GM12878 (cell line): Measurements from ENCODE around the gene PPP1R14D. TPM values are rescaled to one million over a fixed set of nuclear protein-coding genes. Genes with fewer than 3 reads are reported as not detected.

ENCODE experiments used
- ATAC-seq: fragments of 200-7000 bp; cut with Tn5 transposase; 3 replicates; pipeline ENCODE4 v1.9.1; 2020; ENCODE audit warnings: mild to moderate bottlenecking, moderate library complexity
- BruUV-seq: library from RNA; stranded (reverse); fragments of 400-500 nt; replicated peaks from 2 replicates; lab custom pipeline; 2021; lab: Mats Ljungman, UMichigan
- CTCF ChIA-PET: fragments of 300-600 bp; sonication (Branson Sonifier 250); formaldehyde crosslinking; extraction: SDS; loops from one replicate; lab custom pipeline; 2021; ENCODE audit warnings: inconsistent platforms; lab: Yijun Ruan, JAX
- POLR2A ChIA-PET: fragments of 350-600 bp; formaldehyde crosslinking; extraction: SDS; loops from one replicate; lab custom pipeline; 2021; ENCODE audit warnings: inconsistent platforms; lab: Charles Lee
- RAD21 ChIA-PET: fragments of 300-600 bp; sonication (Branson Sonifier 250); formaldehyde crosslinking; loops from one replicate; lab custom pipeline; 2023; ENCODE audit warnings: antibody characterized with exemption; ENCODE audit not compliant: unreplicated experiment; lab: Charles Lee
- SMC1A ChIA-PET: fragments of 300-600 bp; sonication (Branson Sonifier 250); formaldehyde crosslinking; loops from one replicate; lab custom pipeline; 2023; ENCODE audit not compliant: unreplicated experiment, uncharacterized antibody; lab: Charles Lee
- DNase-seq: peaks from one replicate; pipeline ENCODE4 v3.0.0-alpha.2; 2011; ENCODE audit warnings: low read depth, low spot score
- FAIRE-seq: peaks from 3 replicates; lab custom pipeline; 2011; peaks lifted over from hg19 to GRCh38; lab: Jason Lieb, UNC
- H2AFZ ChIP-seq: 2 replicates; pipeline ENCODE4 v1.6.0; 2011; ENCODE audit warnings: low read depth, low read length, control low read depth; ENCODE audit not compliant: control insufficient read depth
- H3K27ac ChIP-seq: 2 replicates; pipeline ENCODE4 v1.5.1; 2011; ENCODE audit warnings: control low read depth; ENCODE audit not compliant: control insufficient read depth, insufficient read depth
- H3K27me3 ChIP-seq, 2 experiments: replicated peaks in 1 of 2; 2 replicates each; pipeline versions ENCODE4 v1.6.0 to v1.6.1; 2011; ENCODE audit warnings: low read length in 1 of 2; ENCODE audit not compliant: control insufficient read depth in 2 of 2, insufficient read depth in 2 of 2
- H3K36me3 ChIP-seq, 2 experiments: 2 replicates each; pipeline ENCODE4 v1.5.1; 2011; ENCODE audit warnings: low read length in 1 of 2; ENCODE audit not compliant: control insufficient read depth in 2 of 2, insufficient read depth in 2 of 2
- H3K4me1 ChIP-seq: 2 replicates; pipeline ENCODE4 v1.6.1; 2011; ENCODE audit warnings: mild to moderate bottlenecking, low read length, moderate library complexity, mixed read lengths; ENCODE audit not compliant: control insufficient read depth, insufficient read depth
- H3K4me2 ChIP-seq: 2 replicates; pipeline ENCODE4 v1.6.0; 2011; ENCODE audit warnings: control low read depth; ENCODE audit not compliant: control insufficient read depth, insufficient read depth
- H3K4me3 ChIP-seq: fragments of 200-600 bp; sonication (generic); 2 replicates; pipeline ENCODE4 v1.5.1; 2016
- H3K79me2 ChIP-seq: 2 replicates; pipeline ENCODE4 v1.6.0; 2011; ENCODE audit warnings: low read length; ENCODE audit not compliant: control insufficient read depth, insufficient read depth
- H3K9ac ChIP-seq: 2 replicates; pipeline ENCODE4 v1.8.0; 2011; ENCODE audit warnings: low read length, control low read depth, mixed read lengths; ENCODE audit not compliant: control insufficient read depth, insufficient read depth
- H3K9me3 ChIP-seq: replicated peaks from 3 replicates; pipeline ENCODE4 v1.5.1; 2011; ENCODE audit warnings: mild to moderate bottlenecking, low read length; ENCODE audit not compliant: control insufficient read depth, insufficient read depth
- H4K20me1 ChIP-seq: 2 replicates; pipeline ENCODE4 v1.6.0; 2011; ENCODE audit not compliant: control insufficient read depth, insufficient read depth
- ATF3 ChIP-seq: IDR thresholded peaks from 2 replicates; pipeline ENCODE4 v1.6.1; 2011; ENCODE audit warnings: low read depth, mild to moderate bottlenecking, low read length, moderate library complexity, borderline replicate concordance; ENCODE audit errors: extremely low read depth
- E2F4 ChIP-seq: IDR thresholded peaks from 2 replicates; pipeline ENCODE4 v1.6.1; 2012; ENCODE audit warnings: low read depth, low read length, improper control_type of control experiment
- EED ChIP-seq: sonication (generic); IDR thresholded peaks from 2 replicates; pipeline ENCODE4 v1.6.1; 2016; ENCODE audit warnings: antibody characterized with exemption, low read depth
- ETV6 ChIP-seq, 2 experiments: fragments of 450-650 bp in 1 of 2; IDR thresholded peaks in 1 of 2; conservative IDR thresholded peaks in 1 of 2; 2 replicates each; pipeline ENCODE4 v1.6.1; 2014; ENCODE audit warnings: antibody characterized with exemption in 1 of 2, borderline replicate concordance in 1 of 2, low read depth in 1 of 2, mild to moderate bottlenecking in 1 of 2, moderate library complexity in 1 of 2
- HCFC1 ChIP-seq: fragments of 150-350 bp; IDR thresholded peaks from 2 replicates; pipeline ENCODE4 v1.6.1; 2014; ENCODE audit warnings: low read length
- HDAC6 ChIP-seq: fragments of 200-600 bp; sonication (generic); IDR thresholded peaks from one replicate; pipeline ENCODE4 v1.8.0; 2017; ENCODE audit warnings: antibody characterized with exemption; ENCODE audit not compliant: unreplicated experiment
- IKZF2 ChIP-seq, 2 experiments: fragments of 450-650 bp; IDR thresholded peaks; 2 replicates each; pipeline ENCODE4 v1.6.1; 2017; ENCODE audit warnings: mild to moderate bottlenecking in 2 of 2, moderate library complexity in 2 of 2
- IRF4 ChIP-seq: IDR thresholded peaks from 2 replicates; pipeline ENCODE4 v1.6.1; 2011; ENCODE audit warnings: low read depth, low read length
- MEF2B ChIP-seq: fragments of 450-650 bp; IDR thresholded peaks from 2 replicates; pipeline ENCODE4 v1.6.1; 2018; ENCODE audit warnings: mild to moderate bottlenecking, moderate library complexity; ENCODE audit not compliant: partially characterized antibody, poor library complexity, severe bottlenecking
- MXI1 ChIP-seq: fragments of 150-350 bp; IDR thresholded peaks from 2 replicates; pipeline ENCODE4 v1.6.1; 2011; ENCODE audit warnings: low read depth, mild to moderate bottlenecking, inconsistent platforms, low read length, improper control_type of control experiment
- NRF1 ChIP-seq: conservative IDR thresholded peaks from 2 replicates; pipeline ENCODE4 v1.6.1; 2011; ENCODE audit warnings: mild to moderate bottlenecking, low read depth, low read length, improper control_type of control experiment
- PKNOX1 ChIP-seq: fragments of 450-650 bp; IDR thresholded peaks from 2 replicates; pipeline ENCODE4 v1.6.1; 2016; ENCODE audit warnings: mild to moderate bottlenecking
- POLR2AphosphoS5 ChIP-seq: IDR thresholded peaks from 2 replicates; pipeline ENCODE4 v1.6.1; 2011; ENCODE audit warnings: mild to moderate bottlenecking, low read length, inconsistent platforms
- POU2F2 ChIP-seq: IDR thresholded peaks from 3 replicates; pipeline ENCODE4 v1.6.1; 2011; ENCODE audit warnings: low read depth, mild to moderate bottlenecking, low read length, borderline replicate concordance
- RELA ChIP-seq: fragments of 450-650 bp; IDR thresholded peaks from 2 replicates; pipeline ENCODE4 v1.8.0; 2014; ENCODE audit warnings: borderline replicate concordance; ENCODE audit not compliant: partially characterized antibody
- ZNF622 ChIP-seq: fragments of 450-650 bp; IDR thresholded peaks from 2 replicates; pipeline ENCODE4 v1.6.1; 2017; ENCODE audit warnings: mild to moderate bottlenecking, inconsistent platforms
- WGBS: methylation state at CpG from one replicate; pipeline ENCODE4 v1.1.6; 2016; ENCODE audit warnings: low lambda C conversion rate; ENCODE audit not compliant: insufficient replicate concordance, insufficient coverage; ENCODE audit errors: missing lambda C conversion rate; 5-methylcytosine and 5-hydroxymethylcytosine counted together
- in situ Hi-C: fragments of 300-500 bp; cut with MboI; formaldehyde crosslinking; loops from 9 replicates; pipeline ENCODE4 v1.14.3; 2018; ENCODE audit warnings: mixed read lengths
- intact Hi-C: fragments of 100-400 bp; cut with micrococcal nuclease; formaldehyde crosslinking; loops from one replicate; pipeline ENCODE4 v1.14.2; 2022; ENCODE audit not compliant: unreplicated experiment
- polyA plus RNA-seq, 11 experiments: library from polyadenylated mRNA; depleted of rRNA in 4 of 11; unstranded in 6 of 11; stranded (reverse) in 5 of 11; fragments of >200 nt; fragmentation: Nextera tagmentation in 4 of 11; fragmentation: Illumina TruSeq in 1 of 11; extraction: Ambion mirVana in 4 of 11; extraction: Trizol in 1 of 11; gene quantifications; 1 replicate in 1 of 11; 2 replicates in 10 of 11; pipeline versions ENCODE4 v1.2.1 to v1.2.3, GENCODE V29; 2011 to 2016; ENCODE audit warnings: inconsistent platforms in 2 of 11, missing spikeins in 2 of 11, low read depth in 1 of 11
- total RNA-seq, 4 experiments: library from RNA; depleted of rRNA in 3 of 4; stranded (reverse); fragments of >200 nt in 3 of 4; fragmentation: Illumina TruSeq in 1 of 4; extraction: Trizol in 1 of 4; gene quantifications; 2 replicates each; pipeline versions ENCODE4 v1.2.1 to v1.2.3, GENCODE V29; 2013 to 2021
- TF ChIP-seq, protein P1 (sequence below): fragments of 450-650 bp; formaldehyde crosslinking; IDR thresholded peaks from 2 replicates; pipeline ENCODE4 v1.4.0; 2020; ENCODE audit warnings: mild to moderate bottlenecking, moderate library complexity

Gene PPP1R14D
- total and polyA plus RNA-seq, 10 of the 15 experiments (the other 5 are each of a cell fraction or from before 2014, with no cell fraction given) = 0.10 TPM; not detected in 9

- peak overlapping the region; percentile 79 for H3K4me3 ChIP-seq
- no peaks in the 10 kb centered on the region for H3K27me3 ChIP-seq
- in situ Hi-C loops = no loop called here
- ChIA-PET POLR2A (interaction anchor here (0.6 to 2.3 kb wide), 6 partner anchors 36 to 115 kb away, joined by 3 to 10 read pairs (median 4); partner anchors contain the start of gene RAD51), SMC1A (interaction anchor here (1.2 to 2.2 kb wide), 4 partner anchors 35 to 83 kb away, joined by 6 to 7 read pairs (median 6); partner anchors contain the start of gene SPINT1), CTCF (interaction anchor here (1.4 to 3.7 kb wide), 3 partner anchors 50 to 85 kb away, joined by 5 to 19 read pairs (median 8); partner anchors contain the start of gene VPS18), RAD21 (interaction anchor here (0.9 to 3.3 kb wide), 5 partner anchors 23 to 83 kb away, joined by 3 to 19 read pairs (median 7); partner anchors contain the start of gene SPINT1)
- peak overlapping the region; percentile 69 for H3K9ac ChIP-seq
- H3K4me1 ChIP-seq = peaks cover 15% of the 10 kb centered on the region; the same call in 1 of the 2 replicates
- H3K36me3 ChIP-seq = peaks cover 0 to 3% of the 10 kb centered on the region in 2 experiments; a peak in 2 of 4 replicates
- peak overlapping the region; percentile 94 for H3K4me2 ChIP-seq
- DNase-seq (no peak), FAIRE-seq (no peak), ATAC-seq (peak; percentile 14)
- H2AFZ ChIP-seq = no peak overlapping the region
- peaks cover 22% of the 10 kb centered on the region for H3K79me2 ChIP-seq
- 63% methylated on average over 8 of the region's 8 CpGs for WGBS
- H3K9me3 ChIP-seq = no peaks in the 10 kb centered on the region
- H3K27ac ChIP-seq = peak overlapping the region; percentile 5; the same call in 1 of the 2 replicates
- no peaks in the 10 kb centered on the region for H4K20me1 ChIP-seq
- intact Hi-C loops = loop anchor here (5.0 kb wide), 1 partner anchor 38 kb away; no protein-coding TSS in a partner anchor
- no TSS peak for BruUV-seq
- TF ChIP-seq ATF3 (no peak), IKZF2 (IDR thresholded peaks at IDR 0.05) (peak in 1 of 2 experiments; percentile 36; a peak in 1 of 4 replicates), HCFC1 (0 out of 2 replicates have a peak, but pooled peaks have one; percentile 3), HDAC6 (no peak), POLR2AphosphoS5 (no peak), IRF4 (no peak), POU2F2 (no peak), EED (0 out of 2 replicates have a peak, but pooled peaks have one; percentile 36), ZNF622 (no peak), RELA (peak; percentile 25), ETV6 (conservative IDR thresholded peaks at IDR 0.05 in 1 of 2, IDR thresholded peaks at IDR 0.05 in 1 of 2; ENCODE audit: borderline replicate concordance in 1 of 2, low read depth in 1 of 2) (no peak), PKNOX1 (no peak), MXI1 (no peak), E2F4 (no peak), NRF1 (no peak), MEF2B (no peak)
- TF ChIP-seq, protein P1, sequence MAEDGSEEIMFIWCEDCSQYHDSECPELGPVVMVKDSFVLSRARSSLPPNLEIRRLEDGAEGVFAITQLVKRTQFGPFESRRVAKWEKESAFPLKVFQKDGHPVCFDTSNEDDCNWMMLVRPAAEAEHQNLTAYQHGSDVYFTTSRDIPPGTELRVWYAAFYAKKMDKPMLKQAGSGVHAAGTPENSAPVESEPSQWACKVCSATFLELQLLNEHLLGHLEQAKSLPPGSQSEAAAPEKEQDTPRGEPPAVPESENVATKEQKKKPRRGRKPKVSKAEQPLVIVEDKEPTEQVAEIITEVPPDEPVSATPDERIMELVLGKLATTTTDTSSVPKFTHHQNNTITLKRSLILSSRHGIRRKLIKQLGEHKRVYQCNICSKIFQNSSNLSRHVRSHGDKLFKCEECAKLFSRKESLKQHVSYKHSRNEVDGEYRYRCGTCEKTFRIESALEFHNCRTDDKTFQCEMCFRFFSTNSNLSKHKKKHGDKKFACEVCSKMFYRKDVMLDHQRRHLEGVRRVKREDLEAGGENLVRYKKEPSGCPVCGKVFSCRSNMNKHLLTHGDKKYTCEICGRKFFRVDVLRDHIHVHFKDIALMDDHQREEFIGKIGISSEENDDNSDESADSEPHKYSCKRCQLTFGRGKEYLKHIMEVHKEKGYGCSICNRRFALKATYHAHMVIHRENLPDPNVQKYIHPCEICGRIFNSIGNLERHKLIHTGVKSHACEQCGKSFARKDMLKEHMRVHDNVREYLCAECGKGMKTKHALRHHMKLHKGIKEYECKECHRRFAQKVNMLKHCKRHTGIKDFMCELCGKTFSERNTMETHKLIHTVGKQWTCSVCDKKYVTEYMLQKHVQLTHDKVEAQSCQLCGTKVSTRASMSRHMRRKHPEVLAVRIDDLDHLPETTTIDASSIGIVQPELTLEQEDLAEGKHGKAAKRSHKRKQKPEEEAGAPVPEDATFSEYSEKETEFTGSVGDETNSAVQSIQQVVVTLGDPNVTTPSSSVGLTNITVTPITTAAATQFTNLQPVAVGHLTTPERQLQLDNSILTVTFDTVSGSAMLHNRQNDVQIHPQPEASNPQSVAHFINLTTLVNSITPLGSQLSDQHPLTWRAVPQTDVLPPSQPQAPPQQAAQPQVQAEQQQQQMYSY (CRISPR knock-in tag) = no peak
These were observed 19.6 kb downstream of the PPP1R14D start for GRCh38 chr15:40808861-40809450.
